ENCODE measurements around the gene RGMB. TPM values are rescaled to one million over a fixed set of nuclear protein-coding genes. Genes with fewer than 3 reads are reported as not detected.

RGMB gene
- total RNA-seq, 1 experiment from 2014 or later: 19.3 TPM

DNA sequence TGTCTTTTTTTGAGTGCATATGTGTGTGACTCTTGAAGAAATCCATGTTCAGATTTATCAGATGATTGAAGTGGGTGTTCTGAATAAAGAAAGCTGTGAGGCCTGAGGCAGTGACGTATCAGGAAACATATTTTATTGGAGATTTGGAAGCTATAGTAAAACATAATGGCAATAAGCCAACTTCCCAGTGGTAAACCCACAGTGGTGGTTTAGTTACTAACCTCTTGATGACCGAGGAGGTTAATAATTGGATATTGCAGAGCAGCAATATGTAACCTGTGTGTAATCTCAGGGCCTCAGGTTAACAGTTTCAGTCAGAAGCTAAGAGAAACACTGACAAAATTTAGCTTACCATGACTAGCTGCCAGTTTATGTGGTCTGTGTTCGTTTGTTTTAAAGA is 6.9 kb downstream of the RGMB start:
- Histone ChIP-seq H3K4ac (ENCODE audit: low read depth, low read length) (no peak overlapping the region), H3K4me2 (ENCODE audit: insufficient read depth, insufficient read length, low read length) (no peak overlapping the region), H4K8ac (replicated peaks; ENCODE audit: insufficient read length, low read depth, low read length) (no peak overlapping the region), H4K5ac (ENCODE audit: insufficient read length, low read depth, low read length) (no peak overlapping the region), H3T11ph (ENCODE audit: low read length) (no peak overlapping the region), H2AK5ac (ENCODE audit: insufficient read length, low read length) (no peak overlapping the region), H3K79me2 (ENCODE audit: insufficient read depth, low read length) (peaks cover 19% of the 10 kb centered on the region; the same call in 1 of the 2 replicates), H3K14ac (ENCODE audit: insufficient read depth, low read length) (no peak overlapping the region), H3K23me2 (ENCODE audit: insufficient read length, low read depth, low read length, poor library complexity, severe bottlenecking) (no peaks in the 10 kb centered on the region), H3K27me3 (ENCODE audit: insufficient read depth, low read length) (no peaks in the 10 kb centered on the region), H2BK15ac (ENCODE audit: low read depth, low read length) (no peak overlapping the region), H3K23ac (ENCODE audit: insufficient read length, low read depth, low read length) (no peak overlapping the region), H4K20me1 (ENCODE audit: control insufficient read depth, insufficient read depth, insufficient read length) (no peaks in the 10 kb centered on the region), H4K91ac (ENCODE audit: insufficient read length, low read depth, low read length) (no peak overlapping the region), H3K9ac (ENCODE audit: extremely low read depth, insufficient read length, low read length) (no peak overlapping the region), H3K79me1 (ENCODE audit: insufficient read depth, low read depth, low read length, poor library complexity, severe bottlenecking) (peaks cover 18% of the 10 kb centered on the region), H2BK20ac (ENCODE audit: low read depth, low read length, poor library complexity, severe bottlenecking) (no peak overlapping the region), H3K56ac (ENCODE audit: insufficient read length, low read depth, low read length) (no peak overlapping the region), H3K9me3 (ENCODE audit: control insufficient read depth, low read depth, low read length) (no peaks in the 10 kb centered on the region), H3K27ac (ENCODE audit: insufficient read length, low read depth, low read length) (no peak overlapping the region), H2BK12ac (ENCODE audit: insufficient read length, low read depth, low read length) (no peak overlapping the region), H2AFZ (ENCODE audit: low read length) (no peak overlapping the region), H3K4me1 (ENCODE audit: insufficient read depth, low read length) (peaks cover 3% of the 10 kb centered on the region; the same call in 1 of the 2 replicates), H2BK120ac (ENCODE audit: low read depth, low read length, poor library complexity, severe bottlenecking) (no peak overlapping the region), H2BK5ac (ENCODE audit: insufficient read length, low read length) (no peak overlapping the region), H3K18ac (ENCODE audit: insufficient read length, low read depth, low read length) (no peak overlapping the region)
- DNase-seq: no peak
- H3K4me1 Mint-ChIP-seq: peaks cover 38 to 42% of the 10 kb centered on the region in 2 experiments
- H3K36me3 Mint-ChIP-seq (ENCODE audit: insufficient read depth in 1 of 3, low read depth in 3 of 3): peaks cover 15 to 45% (median 40%) of the 10 kb centered on the region in 3 experiments
- no peak overlapping the region for H3K4me3 Mint-ChIP-seq
- no peak overlapping the region for H3K27ac Mint-ChIP-seq
- no CpG with 5 or more reads among the region's 3 CpGs for WGBS (ENCODE audit: extremely low coverage, insufficient read length, low lambda C conversion rate)
- TF ChIP-seq, protein P1, sequence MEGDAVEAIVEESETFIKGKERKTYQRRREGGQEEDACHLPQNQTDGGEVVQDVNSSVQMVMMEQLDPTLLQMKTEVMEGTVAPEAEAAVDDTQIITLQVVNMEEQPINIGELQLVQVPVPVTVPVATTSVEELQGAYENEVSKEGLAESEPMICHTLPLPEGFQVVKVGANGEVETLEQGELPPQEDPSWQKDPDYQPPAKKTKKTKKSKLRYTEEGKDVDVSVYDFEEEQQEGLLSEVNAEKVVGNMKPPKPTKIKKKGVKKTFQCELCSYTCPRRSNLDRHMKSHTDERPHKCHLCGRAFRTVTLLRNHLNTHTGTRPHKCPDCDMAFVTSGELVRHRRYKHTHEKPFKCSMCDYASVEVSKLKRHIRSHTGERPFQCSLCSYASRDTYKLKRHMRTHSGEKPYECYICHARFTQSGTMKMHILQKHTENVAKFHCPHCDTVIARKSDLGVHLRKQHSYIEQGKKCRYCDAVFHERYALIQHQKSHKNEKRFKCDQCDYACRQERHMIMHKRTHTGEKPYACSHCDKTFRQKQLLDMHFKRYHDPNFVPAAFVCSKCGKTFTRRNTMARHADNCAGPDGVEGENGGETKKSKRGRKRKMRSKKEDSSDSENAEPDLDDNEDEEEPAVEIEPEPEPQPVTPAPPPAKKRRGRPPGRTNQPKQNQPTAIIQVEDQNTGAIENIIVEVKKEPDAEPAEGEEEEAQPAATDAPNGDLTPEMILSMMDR (conservative IDR thresholded peaks at IDR 0.05): no peak
- no peaks in the 10 kb centered on the region for H3K27me3 Mint-ChIP-seq (ENCODE audit: low read depth)
- H3K9me3 Mint-ChIP-seq: no peaks in the 10 kb centered on the region
